Effector CD4-positive, alpha-beta T cell (primary cell): ENCODE results near the gene MYO15A.
"Not testable (repeated sequence)": the region's sequence is repeated elsewhere in the genome, so short reads cannot be mapped to it uniquely, and the experiment has no call there.

Source experiments
- DNase-seq: peaks from one replicate; pipeline ENCODE4 v3.0.0-alpha.2; 2020

Gene MYO15A

GRCh38 chr17:18186627-18186982, 78.0 kb downstream of the MYO15A start:
- no peak for DNase-seq

- DNase-seq = no peak
Measured at GRCh38 chr17:18187226-18187625, 78.7 kb downstream of the MYO15A start.

GRCh38 chr17:18187821-18188761, 79.5 kb downstream of the MYO15A start:
- no peak for DNase-seq

- no peak for DNase-seq
Measured at GRCh38 chr17:18190628-18191235, 82.2 kb downstream of the MYO15A start.

GRCh38 chr17:18191236-18191667, 82.7 kb downstream of the MYO15A start:
- no peak for DNase-seq

- DNase-seq = no peak
Measured at GRCh38 chr17:18191967-18192366, 83.4 kb downstream of the MYO15A start.

- no peak for DNase-seq
Measured at GRCh38 chr17:18194394-18194793, 85.8 kb downstream of the MYO15A start.

- DNase-seq = no peak
Measured at GRCh38 chr17:18194804-18195203, 86.2 kb downstream of the MYO15A start.

- no peak for DNase-seq
Measured at GRCh38 chr17:18195246-18195645, 86.7 kb downstream of the MYO15A start.

GRCh38 chr17:18197535-18198194, 89.1 kb downstream of the MYO15A start:
- no peak for DNase-seq

- DNase-seq = no peak
Measured at GRCh38 chr17:18198530-18198929, 90.0 kb downstream of the MYO15A start.

GRCh38 chr17:18201108-18201507, 92.6 kb downstream of the MYO15A start:
- no peak for DNase-seq

GRCh38 chr17:18203308-18203707, 94.8 kb downstream of the MYO15A start:
- DNase-seq = no peak

GRCh38 chr17:18205861-18206260, 97.3 kb downstream of the MYO15A start:
- no peak for DNase-seq

- no peak for DNase-seq
Measured at GRCh38 chr17:18206962-18207361, 98.4 kb downstream of the MYO15A start.

GRCh38 chr17:18208092-18208491, 99.5 kb downstream of the MYO15A start:
- no peak for DNase-seq

- DNase-seq = no peak
Measured at GRCh38 chr17:18213666-18214270, 105.2 kb downstream of the MYO15A start.

- not testable (repeated sequence) for DNase-seq
Measured at GRCh38 chr17:18216906-18217305, 108.3 kb downstream of the MYO15A start.

GRCh38 chr17:18217412-18218015, 109.0 kb downstream of the MYO15A start:
- peak; percentile 63 for DNase-seq

- no peak for DNase-seq
Measured at GRCh38 chr17:18218756-18219415, 110.3 kb downstream of the MYO15A start.

GRCh38 chr17:18224053-18224386, 115.5 kb downstream of the MYO15A start:
- DNase-seq = no peak

GRCh38 chr17:18224387-18225120, 116.0 kb downstream of the MYO15A start:
- DNase-seq = no peak
